NCI-H524 (cell line): ENCODE data around the gene CAPN9.

Experiments used
- DNase-seq, 2 experiments: peaks; one replicate each; lab custom pipeline; 2025; lab: John Stamatoyannopoulos, UW

CAPN9 gene

DNA sequence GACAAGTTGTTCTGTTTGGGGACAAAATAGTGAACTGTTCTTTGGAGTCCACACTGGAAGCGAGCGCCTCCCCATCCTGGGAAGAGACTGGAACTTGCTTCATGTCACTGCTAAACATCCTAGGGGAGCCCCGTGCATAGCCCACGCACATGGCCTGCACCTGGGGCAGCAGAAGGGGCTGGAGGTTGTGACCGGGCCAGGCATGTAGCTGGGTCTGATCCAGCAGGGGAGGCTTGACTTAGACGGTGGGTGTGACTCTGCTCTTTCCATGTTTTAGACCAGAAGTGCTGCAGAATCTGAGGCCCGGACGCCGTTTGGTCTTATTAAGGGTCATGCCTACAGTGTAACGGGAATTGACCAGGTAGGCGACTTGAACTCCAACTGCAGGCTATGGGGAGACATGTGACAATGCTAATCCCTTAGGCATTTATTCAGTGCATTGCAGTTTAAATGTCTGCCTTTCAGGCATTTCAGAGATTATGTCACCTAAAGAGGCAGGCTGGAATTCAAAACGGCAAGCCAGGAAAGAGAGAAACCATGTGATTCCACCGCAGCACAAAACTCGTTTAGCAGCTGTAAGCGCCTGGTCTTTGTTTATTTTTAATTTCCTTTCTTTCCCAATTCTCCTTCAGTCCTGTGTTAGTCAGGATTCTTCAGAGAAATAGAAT is 21.8 kb downstream of the CAPN9 start:
- DNase-seq: no peak

DNA sequence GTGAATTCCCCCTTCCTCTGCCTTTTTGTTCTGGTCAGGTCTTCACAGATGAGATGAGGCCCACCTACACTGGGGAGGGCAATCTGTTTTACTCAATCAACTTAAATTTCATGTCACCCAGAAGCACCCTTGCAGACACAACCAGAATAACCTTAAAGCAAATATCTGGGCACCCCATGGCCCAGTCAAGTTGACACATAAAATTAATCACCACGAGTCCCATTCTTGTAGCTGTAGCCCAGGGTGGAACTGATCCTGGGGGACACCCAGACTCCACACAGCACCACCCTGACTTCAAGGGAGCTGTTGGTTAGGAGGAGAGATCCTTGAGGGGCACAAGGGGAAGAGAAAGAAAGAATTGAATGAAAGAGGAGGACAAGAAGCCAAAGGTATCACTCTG is 23.1 kb downstream of the CAPN9 start:
- DNase-seq: no peak

DNA sequence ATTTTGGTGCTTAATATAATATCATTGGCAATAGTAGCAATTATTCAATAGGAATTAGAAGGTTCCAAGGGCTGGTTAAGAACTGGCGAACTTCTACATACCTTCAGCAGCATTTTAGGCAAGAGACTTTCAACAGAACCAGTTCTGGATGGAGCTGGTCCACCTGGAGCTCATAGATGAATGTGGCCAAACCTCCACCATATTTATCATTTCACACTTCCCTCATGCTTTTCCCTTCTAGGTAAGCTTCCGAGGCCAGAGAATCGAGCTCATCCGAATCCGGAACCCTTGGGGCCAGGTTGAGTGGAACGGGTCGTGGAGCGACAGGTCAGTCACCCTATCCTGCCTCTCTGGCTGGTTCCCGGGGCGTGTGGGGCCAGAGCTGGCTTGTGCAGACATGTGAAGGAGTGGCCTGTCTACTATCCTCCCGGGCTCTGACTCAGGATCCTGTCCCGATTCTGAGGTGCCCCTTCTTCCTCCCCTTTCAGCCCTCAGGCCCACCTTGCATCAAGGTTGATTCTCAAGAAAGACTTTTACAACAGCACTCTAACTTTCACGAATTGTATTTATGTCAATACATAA is 24.7 kb downstream of the CAPN9 start:
- no peak for DNase-seq

DNA sequence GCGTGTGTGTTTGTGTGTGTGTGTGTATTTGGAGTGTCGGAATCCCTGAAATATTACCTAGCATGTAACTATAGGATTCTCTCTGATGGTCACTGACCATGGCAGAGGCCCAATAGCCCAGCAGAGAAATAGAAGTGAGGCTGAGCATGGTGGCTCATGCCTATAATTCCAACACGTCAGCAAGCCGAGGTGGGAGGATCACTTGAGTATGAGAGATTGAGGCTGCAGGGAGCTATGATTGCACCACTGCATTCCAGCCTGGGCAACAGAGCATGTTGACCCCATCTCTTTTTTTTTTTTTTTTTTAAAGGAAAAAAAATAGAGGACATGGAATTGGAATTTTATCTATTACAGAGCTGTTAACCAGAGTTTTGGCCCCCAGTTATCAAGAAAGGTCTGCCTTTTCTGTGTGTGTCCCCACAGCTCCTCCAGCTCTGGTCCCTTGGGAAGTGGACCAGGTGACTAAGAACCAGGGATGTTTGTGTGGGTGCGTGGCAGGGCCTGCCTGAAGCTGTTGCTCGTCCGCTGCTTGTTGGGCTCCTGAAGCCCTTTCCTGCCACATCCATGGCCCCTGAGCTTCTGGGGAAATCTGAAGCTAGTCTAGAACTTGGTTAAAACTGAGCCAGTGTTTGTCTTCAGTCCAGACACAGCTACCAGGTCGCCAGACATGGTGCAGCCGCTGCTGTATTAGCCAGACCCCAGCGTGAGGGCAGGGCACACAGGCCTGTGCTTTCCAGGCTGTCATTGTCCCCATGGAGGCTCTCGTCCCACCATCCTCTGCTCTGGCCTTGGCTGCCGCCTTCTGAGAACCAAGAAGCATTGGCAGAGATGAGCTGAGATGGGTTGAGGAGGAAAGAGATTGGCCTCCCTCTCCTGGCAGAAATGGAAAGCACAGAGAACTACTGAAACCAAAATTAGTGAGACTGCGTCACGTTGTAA is 25.5 kb downstream of the CAPN9 start:
- peak; percentile 70 to 82 for DNase-seq

- no peak for DNase-seq
Measured at GRCh38 chr1:230773396-230774033, 26.3 kb downstream of the CAPN9 start.

GRCh38 chr1:230778916-230779590 is 31.9 kb downstream of the CAPN9 start:
- DNase-seq: no peak

GRCh38 chr1:230781131-230781530 is 33.9 kb downstream of the CAPN9 start:
- no peak for DNase-seq

GRCh38 chr1:230781594-230781993 is 34.4 kb downstream of the CAPN9 start:
- DNase-seq: no peak

- DNase-seq: no peak
Measured at GRCh38 chr1:230784163-230784562, 37.0 kb downstream of the CAPN9 start.

DNA sequence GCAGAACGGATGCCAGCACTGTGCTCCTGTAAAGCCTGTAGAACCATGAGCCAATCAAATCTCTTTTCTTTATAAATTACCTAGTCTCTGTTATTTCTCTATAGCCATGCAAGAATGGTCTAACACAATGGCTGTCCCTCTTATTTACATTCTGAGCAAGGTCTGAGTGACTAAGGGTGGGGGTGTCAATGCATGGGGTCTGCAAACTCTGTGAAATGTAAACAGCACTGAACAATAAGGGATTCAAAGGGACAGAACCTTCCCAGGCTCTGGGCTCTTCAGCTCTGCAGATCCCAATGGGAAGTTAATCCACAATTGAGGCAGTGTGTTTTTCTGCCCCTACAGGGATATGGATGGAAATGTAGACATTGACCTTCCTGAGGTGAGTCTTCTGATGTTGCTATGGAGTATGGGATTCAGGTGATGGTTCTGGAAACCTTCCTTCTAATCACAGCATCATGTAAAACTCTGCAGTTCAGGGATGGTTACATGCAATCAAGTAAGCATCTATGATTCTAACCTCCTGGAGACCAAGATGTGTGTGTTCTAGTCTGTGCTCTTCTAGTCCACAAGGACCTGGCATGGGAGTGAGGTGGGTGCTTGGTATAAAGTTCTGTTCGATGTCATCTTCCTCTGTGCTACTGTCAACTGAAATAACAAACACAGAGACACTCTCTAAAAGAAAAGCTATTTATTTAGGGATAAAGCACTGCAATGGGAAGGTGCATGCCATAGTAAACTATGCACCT is 38.6 kb downstream of the CAPN9 start:
- no peak for DNase-seq

DNA sequence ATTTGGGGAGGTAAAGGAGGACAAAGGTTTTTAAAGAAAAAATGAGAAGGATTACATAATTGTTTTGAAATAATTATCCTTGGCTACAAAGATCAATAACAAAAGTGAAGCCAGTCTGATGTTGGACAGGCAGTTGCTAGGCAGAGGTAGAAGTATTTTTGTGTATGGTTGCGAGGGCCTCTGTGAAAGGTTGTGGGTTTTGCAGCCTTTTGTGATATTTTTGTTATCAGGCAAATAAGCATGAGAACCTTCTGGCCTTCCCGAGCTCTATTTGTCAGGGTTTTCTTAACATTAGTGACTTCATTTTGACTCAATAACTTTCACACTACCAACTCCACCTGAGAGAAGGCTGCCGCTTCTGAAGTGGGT is 39.2 kb downstream of the CAPN9 start:
- no peak for DNase-seq

DNA sequence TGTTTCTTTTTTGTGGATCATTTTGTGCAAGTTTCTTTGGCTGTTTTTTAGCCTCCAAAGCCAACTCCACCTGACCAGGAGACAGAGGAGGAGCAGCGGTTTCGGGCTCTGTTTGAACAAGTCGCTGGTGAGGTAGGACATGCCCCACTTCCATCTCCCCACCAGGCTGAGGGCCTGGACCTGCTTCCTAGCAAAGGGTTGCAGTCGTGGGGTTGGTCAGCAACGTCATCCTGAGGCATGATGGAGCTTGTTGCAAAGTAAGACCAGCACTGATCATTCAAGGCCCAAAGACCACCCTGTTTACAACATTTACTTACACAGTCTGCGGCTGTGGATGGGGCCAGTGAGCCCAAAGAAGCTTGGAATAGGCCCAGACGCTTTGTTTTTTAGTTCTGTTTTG is 40.3 kb downstream of the CAPN9 start:
- no peak for DNase-seq

DNA sequence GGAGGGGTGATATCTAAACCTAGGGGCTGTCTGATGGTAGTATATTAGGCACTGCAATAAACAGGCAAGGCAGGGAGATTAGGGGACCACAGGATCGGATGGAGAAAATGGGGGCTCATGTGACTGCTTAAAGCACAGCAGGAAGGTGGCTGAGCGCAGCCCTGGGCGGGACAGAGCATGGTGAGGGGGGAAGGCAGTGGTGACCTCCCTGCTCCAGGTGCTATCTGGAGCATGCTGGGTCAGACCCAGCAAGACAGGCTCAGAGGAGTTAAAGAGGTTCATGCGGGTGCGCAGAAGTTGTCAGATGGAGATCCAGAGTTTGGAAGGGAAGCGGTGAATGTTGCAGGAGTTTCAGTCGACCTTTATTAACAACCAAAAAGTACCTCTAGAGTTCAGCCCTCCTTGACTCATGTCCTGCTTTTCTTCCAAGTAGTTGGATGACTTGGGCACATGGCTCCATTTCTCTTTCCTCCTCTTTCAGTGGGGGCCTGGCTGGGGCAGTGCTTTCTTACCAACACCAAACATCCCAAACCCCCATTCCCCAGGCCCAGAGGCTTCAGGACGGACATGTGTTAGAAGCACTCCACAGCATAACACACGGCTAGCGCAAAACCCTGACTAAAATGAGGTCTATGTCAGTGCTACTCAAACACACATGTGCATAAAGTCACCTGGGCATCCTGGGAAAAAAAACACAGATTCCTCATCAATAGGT is 41.5 kb downstream of the CAPN9 start:
- DNase-seq: no peak

DNA sequence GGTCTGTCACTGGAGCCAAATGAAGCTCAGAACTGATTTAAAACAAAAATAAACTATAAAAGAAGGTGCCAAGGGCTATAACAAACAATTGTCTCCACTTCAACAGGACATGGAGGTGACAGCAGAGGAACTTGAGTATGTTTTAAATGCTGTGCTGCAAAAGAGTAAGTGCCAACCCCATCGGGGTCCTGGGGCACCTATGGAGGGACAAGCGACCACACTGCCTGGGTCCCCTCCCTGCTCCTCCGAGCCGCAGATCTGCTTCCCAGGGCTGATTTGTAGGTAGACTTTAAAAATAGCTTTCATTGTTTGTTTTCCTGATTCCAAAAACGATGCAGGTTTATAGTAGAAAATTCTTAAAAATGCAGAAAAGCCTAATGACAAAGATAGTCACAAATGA is 42.8 kb downstream of the CAPN9 start:
- DNase-seq: no peak

DNA sequence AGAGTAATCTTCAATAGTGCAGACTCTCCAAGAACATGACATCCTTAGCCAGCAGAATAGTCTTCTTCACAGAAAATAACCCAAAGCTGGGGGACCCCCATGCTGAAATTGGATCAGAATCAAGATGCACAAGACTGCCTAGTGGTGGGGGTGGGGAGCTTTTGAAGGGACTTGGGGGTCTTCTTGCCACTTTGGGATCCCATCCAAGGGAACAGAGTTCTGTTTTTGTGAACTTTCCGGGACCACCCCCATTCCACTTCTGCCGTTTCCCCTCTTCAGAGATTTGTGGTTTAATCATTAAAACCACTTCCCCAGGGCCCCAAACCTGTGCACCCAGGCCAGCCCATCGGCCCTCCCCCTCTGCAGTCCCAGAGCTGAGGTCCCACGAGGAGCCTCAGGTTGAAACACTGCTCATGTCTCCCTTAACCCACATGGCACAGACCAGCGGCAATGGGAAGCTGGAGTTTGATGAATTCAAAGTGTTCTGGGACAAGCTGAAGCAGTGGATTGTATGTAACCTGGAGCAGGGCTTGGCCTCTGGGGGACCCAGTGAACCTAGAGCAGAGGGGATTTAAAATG is 44.9 kb downstream of the CAPN9 start:
- DNase-seq: no peak

GRCh38 chr1:230792691-230793462 is 45.7 kb downstream of the CAPN9 start:
- peak in 1 of 2 experiments; percentile 21 for DNase-seq

- no peak for DNase-seq
Measured at GRCh38 chr1:230793463-230793745, 46.2 kb downstream of the CAPN9 start.

DNA sequence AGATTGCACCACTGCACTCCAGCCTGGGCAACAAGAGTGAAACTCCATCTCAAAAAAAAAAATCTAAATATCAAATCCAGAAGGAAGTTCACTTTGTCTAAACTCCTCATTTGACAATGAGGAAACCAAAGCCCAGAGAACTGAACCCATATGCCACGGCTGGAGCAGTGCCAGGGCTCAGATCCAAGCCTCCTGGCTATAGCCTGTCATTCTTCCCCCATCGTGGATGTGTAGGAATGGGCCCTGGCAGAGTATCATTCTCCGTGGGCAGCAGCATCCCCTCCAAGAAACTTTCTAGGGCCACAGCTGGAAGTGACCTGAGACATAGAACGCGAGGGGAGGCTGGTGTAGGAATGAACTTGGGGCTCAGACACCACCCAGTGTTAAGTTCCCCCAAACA is 47.2 kb downstream of the CAPN9 start:
- DNase-seq: peak in 1 of 2 experiments; percentile 49

DNA sequence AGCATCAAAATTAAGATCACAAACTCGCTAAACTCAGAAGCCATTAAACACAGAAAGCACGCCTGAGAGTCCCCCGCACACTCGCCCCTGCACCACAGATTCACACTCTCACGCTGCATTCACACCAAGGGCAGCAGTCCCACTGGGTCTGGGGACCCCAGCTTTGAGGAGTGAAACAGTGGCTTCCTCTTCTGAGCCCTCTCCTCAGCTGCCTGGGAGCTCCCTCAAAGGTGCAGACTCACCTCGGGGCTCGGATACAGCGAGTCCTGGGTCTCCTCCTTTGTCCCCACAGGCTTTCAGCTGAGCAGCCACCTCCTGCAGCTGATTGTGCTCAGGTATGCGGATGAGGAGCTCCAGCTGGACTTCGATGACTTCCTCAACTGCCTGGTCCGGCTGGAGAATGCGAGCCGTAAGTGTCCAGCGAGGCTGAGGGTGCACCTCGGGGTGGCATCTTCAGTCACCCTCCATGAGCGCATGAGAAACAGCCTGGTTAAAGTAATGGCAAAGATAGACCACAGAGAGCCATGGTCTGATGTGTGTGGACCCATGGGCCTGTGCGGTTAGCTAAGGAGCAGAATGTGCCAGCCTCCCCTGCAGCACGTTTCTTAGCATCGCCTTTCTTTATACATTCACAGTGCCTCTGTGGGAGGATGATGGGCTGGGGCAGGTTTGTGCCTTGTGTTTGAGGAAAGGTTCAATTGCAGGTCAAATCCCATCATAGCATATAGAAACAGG is 47.9 kb downstream of the CAPN9 start:
- DNase-seq: no peak
